ENCODE results near the gene ANAPC5. TPM values are rescaled to one million over a fixed set of nuclear protein-coding genes. Genes with fewer than 3 reads are reported as not detected.
"Not testable (repeated sequence)": the region's sequence is repeated elsewhere in the genome, so short reads cannot be mapped to it uniquely, and the experiment has no call there.

Gene ANAPC5
- total RNA-seq, 2 experiments from 2014 or later, result 135 to 147 TPM

DNA sequence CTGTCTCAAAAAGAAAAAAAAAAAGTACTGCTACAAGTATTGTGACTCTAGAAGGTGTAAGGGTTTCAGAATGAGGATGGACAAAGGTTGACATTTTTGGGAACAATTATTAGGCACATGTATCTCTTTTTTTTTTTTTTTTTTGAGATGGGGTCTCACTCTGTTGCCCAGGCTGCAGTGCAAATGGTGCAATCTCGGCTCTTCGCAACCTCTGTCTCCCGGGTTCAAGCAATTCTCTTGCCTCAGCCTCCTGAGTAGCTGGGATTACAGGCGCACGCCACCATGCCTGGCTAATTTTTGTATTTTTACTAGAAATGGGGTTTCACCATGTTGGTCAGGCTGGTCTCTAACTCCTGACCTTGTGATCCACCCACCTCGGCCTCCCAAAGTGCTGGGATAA is 32.7 kb upstream of the ANAPC5 start:
- ATAC-seq, result not testable (repeated sequence)
- POLR2A ChIA-PET, result interaction anchor here (0.6 to 1.9 kb wide), 2 partner anchors 15 to 81 kb away, joined by 3 to 10 read pairs; partner anchors contain the start of gene RNF34

DNA sequence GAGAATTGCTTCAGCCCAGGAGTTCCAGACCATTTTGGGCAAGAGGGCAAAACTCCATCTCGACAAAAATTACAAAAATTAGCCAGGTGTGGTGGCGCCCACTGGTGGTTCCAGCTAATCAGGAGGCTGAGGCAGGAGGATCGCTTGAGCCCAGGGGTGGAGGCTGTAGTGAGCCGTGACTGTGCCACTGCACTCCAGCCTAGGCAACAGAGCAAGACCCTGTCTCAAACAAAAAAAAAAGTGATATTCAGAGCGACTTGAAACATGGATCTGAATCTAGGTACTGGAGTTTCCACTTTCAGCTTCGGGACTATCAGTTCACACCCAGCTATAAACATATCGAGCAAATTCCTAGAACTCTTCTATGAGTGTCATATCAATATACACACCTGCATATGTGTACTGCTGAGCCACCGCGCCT is 31.4 kb upstream of the ANAPC5 start:
- Mint-ChIP-seq H3K4me3 (no peak overlapping the region), H3K27ac (no peak overlapping the region), H3K36me3 (ENCODE audit: low read depth) (no peaks in the 10 kb centered on the region), H3K9me3 (ENCODE audit: insufficient read depth) (no peaks in the 10 kb centered on the region), H3K4me1 (ENCODE audit: low read depth) (peaks cover 4% of the 10 kb centered on the region), H3K27me3 (ENCODE audit: low read depth) (peaks cover 8% of the 10 kb centered on the region)
- DNase-seq (no peak), ATAC-seq (no peak)
- POLR2A ChIA-PET, result interaction anchor here (0.6 to 1.9 kb wide), 2 partner anchors 17 to 33 kb away, joined by 3 to 10 read pairs; partner anchors contain the start of gene RNF34
- CTCF ChIA-PET, result interaction anchor here (0.9 to 1.3 kb wide), 4 partner anchors 8 to 111 kb away, joined by 3 to 4 read pairs (median 4); no protein-coding TSS in a partner anchor

More for the DNA sequence above, 32.7 kb upstream of the ANAPC5 start:
- H3K9me3 Mint-ChIP-seq (ENCODE audit: insufficient read depth); H3K36me3 Mint-ChIP-seq (ENCODE audit: low read depth); H3K27ac Mint-ChIP-seq; H3K4me1 Mint-ChIP-seq (ENCODE audit: low read depth); H3K4me3 Mint-ChIP-seq; H3K27me3 Mint-ChIP-seq (ENCODE audit: low read depth); DNase-seq: not testable (repeated sequence)
- CTCF ChIA-PET, result interaction anchor here (1.3 kb wide), 1 partner anchor 110 kb away, joined by 4 read pairs; no protein-coding TSS in a partner anchor

DNA sequence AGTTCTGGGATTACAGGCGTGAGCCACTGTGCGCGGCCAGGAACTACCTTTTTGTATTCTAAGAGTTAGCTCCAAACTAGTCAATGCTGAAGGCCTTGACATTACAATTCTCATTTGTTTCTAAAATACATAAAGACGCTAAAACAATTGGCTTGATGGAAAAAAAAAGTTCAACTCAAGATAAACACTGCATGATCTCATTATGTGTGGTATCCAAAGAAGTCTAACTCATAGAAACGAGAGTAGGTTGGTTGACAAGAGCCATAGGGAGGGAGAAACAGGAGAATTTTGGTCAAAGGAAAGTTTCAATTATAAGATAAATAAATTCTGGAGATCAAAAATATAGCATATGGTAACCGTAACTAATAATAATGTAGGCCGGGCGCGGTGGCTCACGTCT is 27.7 kb upstream of the ANAPC5 start:
- CTCF ChIA-PET, result no interaction called here
- H3K27me3 Mint-ChIP-seq (ENCODE audit: low read depth), result peaks cover 5% of the 10 kb centered on the region
- no peaks in the 10 kb centered on the region for H3K9me3 Mint-ChIP-seq (ENCODE audit: insufficient read depth)
- POLR2A ChIA-PET, result no interaction called here
- H3K4me3 Mint-ChIP-seq, result no peak overlapping the region
- no peaks in the 10 kb centered on the region for H3K36me3 Mint-ChIP-seq (ENCODE audit: low read depth)
- DNase-seq (no peak), ATAC-seq (no peak)
- no peak overlapping the region for H3K27ac Mint-ChIP-seq
- no peaks in the 10 kb centered on the region for H3K4me1 Mint-ChIP-seq (ENCODE audit: low read depth)

- Mint-ChIP-seq H3K4me3 (no peak overlapping the region), H3K9me3 (ENCODE audit: insufficient read depth) (no peaks in the 10 kb centered on the region), H3K36me3 (ENCODE audit: low read depth) (no peaks in the 10 kb centered on the region), H3K27me3 (ENCODE audit: low read depth) (peaks cover 5% of the 10 kb centered on the region), H3K4me1 (ENCODE audit: low read depth) (no peaks in the 10 kb centered on the region), H3K27ac (no peak overlapping the region)
- ChIA-PET CTCF (no interaction called here), POLR2A (no interaction called here)
- no peak for ATAC-seq
- DNase-seq, result no peak
These were observed 26.5 kb upstream of the ANAPC5 start for GRCh38 chr12:121378736-121379135.

- H3K27ac Mint-ChIP-seq, result no peak overlapping the region
- ATAC-seq (no peak), DNase-seq (no peak)
- no peak overlapping the region for H3K4me3 Mint-ChIP-seq
- CTCF ChIA-PET, result no interaction called here
- H3K9me3 Mint-ChIP-seq (ENCODE audit: insufficient read depth), result no peaks in the 10 kb centered on the region
- H3K4me1 Mint-ChIP-seq (ENCODE audit: low read depth), result no peaks in the 10 kb centered on the region
- POLR2A ChIA-PET, result interaction anchor here (0.7 kb wide), 1 partner anchor 39 kb away, joined by 3 read pairs; no protein-coding TSS in a partner anchor
- no peaks in the 10 kb centered on the region for H3K36me3 Mint-ChIP-seq (ENCODE audit: low read depth)
- peaks cover 5% of the 10 kb centered on the region for H3K27me3 Mint-ChIP-seq (ENCODE audit: low read depth)
These were observed 24.8 kb upstream of the ANAPC5 start for GRCh38 chr12:121376754-121377697.

GRCh38 chr12:121374945-121375584 is 22.9 kb upstream of the ANAPC5 start:
- H3K9me3 Mint-ChIP-seq (ENCODE audit: insufficient read depth); H3K4me1 Mint-ChIP-seq (ENCODE audit: low read depth); H3K4me3 Mint-ChIP-seq; H3K27ac Mint-ChIP-seq; ATAC-seq; H3K36me3 Mint-ChIP-seq (ENCODE audit: low read depth); H3K27me3 Mint-ChIP-seq (ENCODE audit: low read depth); DNase-seq: not testable (repeated sequence)
- ChIA-PET POLR2A (interaction anchor here (0.8 kb wide), 1 partner anchor 11 kb away, joined by 3 read pairs; no protein-coding TSS in a partner anchor), CTCF (interaction anchor here (1.0 to 1.4 kb wide), 4 partner anchors 9 to 41 kb away, joined by 3 to 4 read pairs (median 4); partner anchors contain the start of gene RNF34)

- not testable (repeated sequence) for DNase-seq; H3K36me3 Mint-ChIP-seq (ENCODE audit: low read depth); H3K4me1 Mint-ChIP-seq (ENCODE audit: low read depth); H3K4me3 Mint-ChIP-seq; H3K9me3 Mint-ChIP-seq (ENCODE audit: insufficient read depth); H3K27me3 Mint-ChIP-seq (ENCODE audit: low read depth); H3K27ac Mint-ChIP-seq; ATAC-seq
- POLR2A ChIA-PET, result interaction anchor here (0.8 kb wide), 1 partner anchor 10 kb away, joined by 3 read pairs; no protein-coding TSS in a partner anchor
- CTCF ChIA-PET, result interaction anchor here (1.2 to 1.4 kb wide), 2 partner anchors 10 to 37 kb away, joined by 3 to 4 read pairs; no protein-coding TSS in a partner anchor
These were observed 22.1 kb upstream of the ANAPC5 start for GRCh38 chr12:121374336-121374735.

DNA sequence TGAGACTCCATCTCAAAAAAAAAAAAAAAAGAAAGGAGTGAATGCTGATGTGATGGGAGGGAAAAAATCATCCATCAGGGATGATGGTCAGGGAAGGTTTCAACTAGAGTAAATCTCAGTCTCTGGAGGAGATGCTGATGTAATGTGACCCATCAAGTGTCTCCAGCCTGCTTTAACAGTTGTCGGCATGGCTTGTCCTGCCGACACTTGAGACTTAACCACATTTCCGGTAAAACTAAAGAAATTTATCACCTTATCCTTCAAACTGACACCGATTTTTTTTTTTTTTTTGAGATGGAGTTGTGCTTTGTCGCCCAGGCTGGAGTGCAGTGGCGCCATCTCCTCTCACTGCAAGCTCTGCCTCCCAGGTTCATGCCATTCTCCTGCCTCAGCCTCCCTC is 21.5 kb upstream of the ANAPC5 start:
- Mint-ChIP-seq H3K4me1 (ENCODE audit: low read depth) (no peaks in the 10 kb centered on the region), H3K9me3 (ENCODE audit: insufficient read depth) (no peaks in the 10 kb centered on the region), H3K4me3 (no peak overlapping the region), H3K27me3 (ENCODE audit: low read depth) (peaks cover 2% of the 10 kb centered on the region), H3K27ac (no peak overlapping the region), H3K36me3 (ENCODE audit: low read depth) (no peaks in the 10 kb centered on the region)
- ChIA-PET POLR2A (interaction anchor here (0.6 kb wide), 1 partner anchor 22 kb away, joined by 5 read pairs; no protein-coding TSS in a partner anchor), CTCF (no interaction called here)
- no peak for DNase-seq
- ATAC-seq, result no peak

- H3K27ac Mint-ChIP-seq, result no peak overlapping the region
- POLR2A ChIA-PET, result interaction anchor here (0.7 kb wide), 1 partner anchor 80 kb away, joined by 3 read pairs; no protein-coding TSS in a partner anchor
These were observed 19.2 kb upstream of the ANAPC5 start for GRCh38 chr12:121371404-121371803.

GRCh38 chr12:121366063-121366459 is 13.8 kb upstream of the ANAPC5 start:
- Mint-ChIP-seq H3K36me3 (ENCODE audit: low read depth) (no peaks in the 10 kb centered on the region), H3K9me3 (ENCODE audit: insufficient read depth) (no peaks in the 10 kb centered on the region), H3K27ac (no peak overlapping the region), H3K27me3 (ENCODE audit: low read depth) (peaks cover 21% of the 10 kb centered on the region), H3K4me1 (ENCODE audit: low read depth) (peaks cover 8% of the 10 kb centered on the region), H3K4me3 (no peak overlapping the region)
- ATAC-seq, result no peak
- no peak for DNase-seq
- ChIA-PET CTCF (interaction anchor here (1.6 kb wide), 1 partner anchor 31 kb away, joined by 4 read pairs; no protein-coding TSS in a partner anchor), POLR2A (no interaction called here)

More at GRCh38 chr12:121371404-121371803, 19.2 kb upstream of the ANAPC5 start:
- no peaks in the 10 kb centered on the region for H3K4me1 Mint-ChIP-seq (ENCODE audit: low read depth)
- no peak overlapping the region for H3K4me3 Mint-ChIP-seq
- no peaks in the 10 kb centered on the region for H3K36me3 Mint-ChIP-seq (ENCODE audit: low read depth)
- CTCF ChIA-PET, result no interaction called here
- no peak for ATAC-seq
- H3K27me3 Mint-ChIP-seq (ENCODE audit: low read depth), result no peaks in the 10 kb centered on the region
- no peak for DNase-seq
- H3K9me3 Mint-ChIP-seq (ENCODE audit: insufficient read depth), result no peaks in the 10 kb centered on the region

DNA sequence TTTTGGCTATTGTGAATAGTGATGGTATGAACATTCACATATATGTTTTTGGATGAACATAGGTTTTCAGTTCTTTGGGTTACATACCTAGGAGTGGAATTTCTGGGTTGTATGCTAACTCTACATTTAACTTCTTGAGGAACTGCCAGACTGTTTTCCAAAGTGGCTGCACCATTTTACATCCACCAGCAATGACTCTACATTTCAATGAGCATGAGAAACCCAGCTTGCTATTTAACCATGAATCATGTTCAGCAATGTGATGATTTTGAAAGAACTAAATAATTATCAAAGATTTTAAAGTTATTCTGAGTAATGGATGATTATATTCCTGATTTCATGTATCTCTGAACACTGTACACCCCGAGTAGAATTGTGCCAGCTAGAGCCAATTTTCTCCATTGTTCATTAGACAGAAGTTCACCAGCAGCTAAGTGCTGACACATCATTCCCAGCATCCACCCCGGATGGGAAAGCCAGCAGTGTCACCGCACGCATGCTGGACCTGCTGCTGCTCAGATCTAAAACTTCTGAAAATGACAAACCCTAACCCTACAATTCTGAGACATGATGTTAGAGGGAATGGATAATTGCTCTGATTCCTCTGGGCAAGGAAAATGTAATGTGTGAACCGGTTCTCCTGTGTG is 13.3 kb upstream of the ANAPC5 start:
- DNase-seq (no peak), ATAC-seq (no peak)
- Mint-ChIP-seq H3K9me3 (ENCODE audit: insufficient read depth) (no peaks in the 10 kb centered on the region), H3K27ac (no peak overlapping the region), H3K4me3 (no peak overlapping the region), H3K4me1 (ENCODE audit: low read depth) (peaks cover 8% of the 10 kb centered on the region), H3K27me3 (ENCODE audit: low read depth) (peaks cover 21% of the 10 kb centered on the region), H3K36me3 (ENCODE audit: low read depth) (no peaks in the 10 kb centered on the region)
- CTCF ChIA-PET, result interaction anchor here (1.6 kb wide), 1 partner anchor 30 kb away, joined by 4 read pairs; no protein-coding TSS in a partner anchor
- POLR2A ChIA-PET, result no interaction called here

Data from activated CD8-positive, alpha-beta T cell treated with anti-CD3 and anti-CD28 coated beads, Interleukin-2, amount 10 ng/mL, durations not matched to agents 7 days and 5 days (primary cell).